GM21528 (cell line): ENCODE results near the gene YRDC.

Experiments
- ATAC-seq: cut with Tn5 transposase; IDR thresholded peaks from one replicate; pipeline ENCODE4 v1.9.1; 2021; ENCODE audit warnings: mild to moderate bottlenecking, moderate library complexity; ENCODE audit not compliant: unreplicated experiment, low FRiP score

Gene YRDC

GRCh38 chr1:37822906-37823815, 15.2 kb upstream of the YRDC start:
- ATAC-seq: no peak

DNA sequence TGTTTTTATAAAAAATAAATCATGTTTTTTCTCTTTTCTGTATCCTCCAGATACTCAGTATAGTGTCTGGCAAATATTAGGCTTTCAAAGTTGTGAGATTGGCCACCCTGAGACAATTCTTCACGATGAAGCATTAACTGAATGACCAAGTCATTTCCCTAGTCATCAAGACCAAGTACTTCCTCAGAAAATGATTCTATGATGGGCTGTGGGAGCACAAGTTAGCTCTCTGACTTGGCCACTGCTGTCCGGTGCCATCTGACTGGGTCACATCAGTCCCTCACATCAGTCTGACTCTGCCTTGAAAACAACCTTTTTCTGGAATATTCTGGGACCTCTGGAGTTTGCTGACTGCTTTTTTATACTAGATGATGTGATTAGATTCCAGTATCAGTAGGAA, 13.5 kb upstream of the YRDC start:
- ATAC-seq: no peak

- ATAC-seq: no peak
Measured at GRCh38 chr1:37817481-37817880, 9.5 kb upstream of the YRDC start.

DNA sequence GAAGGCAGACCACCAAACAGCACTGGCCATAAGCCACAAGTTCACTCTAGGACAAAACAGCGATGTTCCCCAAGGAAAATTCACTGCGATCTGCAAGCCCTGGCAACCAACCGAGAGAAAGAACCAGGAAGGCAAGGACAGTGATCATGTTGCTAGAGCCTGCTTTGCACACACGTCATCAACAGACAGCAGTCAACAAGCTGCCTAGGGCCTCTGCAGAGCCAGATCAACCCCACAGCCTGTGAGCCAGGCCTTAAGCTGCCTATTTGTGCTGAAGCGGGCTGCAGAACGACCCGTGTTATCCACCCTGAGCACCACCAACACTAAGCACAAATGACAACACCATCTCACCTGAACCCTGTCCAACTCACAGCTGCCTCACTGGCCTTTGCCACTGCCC, 6.2 kb upstream of the YRDC start:
- ATAC-seq: no peak

GRCh38 chr1:37813529-37814145, 5.6 kb upstream of the YRDC start:
- ATAC-seq: no peak

DNA sequence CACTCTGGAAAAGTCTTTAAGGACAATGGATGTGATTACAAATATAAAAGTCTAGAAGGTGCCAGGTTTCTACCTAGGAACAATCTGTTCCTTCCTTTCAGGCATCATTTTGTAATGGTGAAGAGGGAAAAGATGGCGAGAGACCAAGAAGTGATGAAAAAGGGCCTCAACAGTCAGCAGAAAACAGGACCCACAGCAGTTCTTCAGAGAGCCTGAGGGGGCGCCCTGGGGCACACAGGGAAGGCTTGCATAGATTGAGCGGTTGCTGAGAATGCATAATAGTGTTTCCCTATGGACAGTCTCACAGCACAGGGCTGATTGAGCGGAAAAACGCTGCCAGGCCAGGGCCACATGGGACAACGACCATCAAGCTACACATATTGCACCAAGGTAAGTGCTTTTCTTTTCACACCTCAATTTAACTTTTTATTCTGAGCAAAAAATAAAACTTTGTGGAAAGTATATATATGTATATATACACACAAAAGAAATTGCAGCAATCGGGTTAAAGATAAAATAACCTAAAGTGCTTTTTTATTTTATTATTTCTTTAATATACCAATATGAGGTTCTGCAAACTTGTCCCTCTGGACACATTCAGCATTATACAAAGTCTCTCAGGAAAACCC, 3.1 kb upstream of the YRDC start:
- no peak for ATAC-seq

DNA sequence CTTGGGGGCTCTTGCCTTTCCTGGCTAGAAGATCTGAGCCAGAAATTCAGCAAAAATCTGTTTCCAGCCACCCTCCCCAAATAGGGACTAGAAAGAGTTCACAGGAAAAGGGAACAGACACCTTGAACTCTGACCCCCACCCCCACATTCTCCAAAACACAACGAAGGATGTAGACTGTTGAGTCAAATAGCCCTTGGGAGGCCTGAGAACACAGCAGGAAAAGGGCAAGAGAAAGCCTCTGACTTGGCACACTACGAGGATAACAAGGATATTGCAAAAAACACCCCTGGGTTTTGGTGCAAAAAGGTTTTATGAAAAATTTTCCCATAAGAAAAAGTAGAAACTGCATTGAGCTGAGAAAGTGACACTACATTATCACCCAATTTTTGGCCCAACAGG, 1.9 kb upstream of the YRDC start:
- ATAC-seq: no peak

DNA sequence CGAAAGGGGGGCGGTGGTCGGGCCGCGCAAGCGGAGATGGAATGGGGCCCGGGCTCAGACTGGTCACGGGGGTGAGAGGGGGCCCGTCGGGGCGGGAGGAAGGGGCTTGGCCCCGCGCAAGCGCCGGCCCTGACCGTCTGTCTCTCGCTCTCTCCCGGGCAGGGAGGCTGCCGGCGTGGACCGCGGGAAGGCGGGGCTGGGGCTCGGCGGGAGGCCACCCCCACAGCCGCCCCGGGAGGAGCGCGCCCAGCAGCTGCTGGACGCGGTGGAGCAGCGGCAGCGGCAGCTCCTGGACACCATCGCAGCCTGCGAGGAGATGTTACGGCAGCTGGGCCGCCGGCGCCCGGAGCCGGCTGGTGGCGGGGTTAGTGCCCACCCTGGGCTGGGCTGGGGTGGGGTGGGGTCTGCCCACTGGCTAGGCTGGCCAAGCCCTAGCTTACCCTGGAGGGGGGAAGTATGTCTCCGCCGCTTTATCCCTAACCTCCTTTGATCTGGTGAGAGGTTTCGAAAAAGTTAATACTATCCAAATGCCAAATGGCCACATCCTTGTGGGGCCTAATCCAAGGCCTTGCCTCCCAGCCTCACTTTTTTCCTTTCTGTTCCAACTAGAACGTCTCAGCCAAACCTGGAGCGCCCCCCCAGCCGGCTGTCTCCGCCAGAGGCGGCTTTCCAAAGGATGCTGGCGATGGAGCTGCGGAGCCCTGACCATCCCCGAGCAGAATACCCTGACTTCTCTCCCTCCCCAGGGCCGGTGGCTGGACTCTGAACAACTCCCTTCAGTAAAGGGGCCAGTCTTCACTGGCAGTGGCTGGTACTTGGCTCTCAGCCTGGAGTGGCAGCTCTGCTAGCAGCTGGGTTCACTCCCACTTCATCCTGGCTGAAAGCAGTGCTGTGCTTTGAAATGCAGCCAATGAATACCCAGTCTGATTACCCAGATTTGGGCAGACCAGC, 636 bp upstream of the YRDC start:
- ATAC-seq: peak; percentile 40

- ATAC-seq: no peak
Measured at GRCh38 chr1:37807220-37807554, 821 bp downstream of the YRDC start.

DNA sequence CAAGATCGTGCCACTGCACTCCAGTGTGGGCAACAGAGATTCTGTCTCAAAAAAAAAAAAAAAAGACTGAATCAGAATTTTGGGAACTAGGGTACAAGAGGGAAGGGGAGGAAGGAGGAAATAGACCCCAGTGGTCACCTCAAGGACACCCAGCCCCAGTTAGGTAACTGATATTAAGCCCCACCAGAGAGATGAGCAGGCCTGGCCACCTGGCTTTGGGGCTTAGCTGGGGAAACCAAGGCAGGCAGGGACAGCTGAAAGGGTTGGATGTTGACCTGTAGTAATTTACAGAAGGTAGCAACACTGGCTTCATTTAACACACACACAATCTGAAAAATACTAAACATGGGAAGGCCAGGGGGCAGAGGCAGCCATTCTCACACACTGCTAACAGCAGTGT, 5.6 kb downstream of the YRDC start:
- ATAC-seq: no peak

DNA sequence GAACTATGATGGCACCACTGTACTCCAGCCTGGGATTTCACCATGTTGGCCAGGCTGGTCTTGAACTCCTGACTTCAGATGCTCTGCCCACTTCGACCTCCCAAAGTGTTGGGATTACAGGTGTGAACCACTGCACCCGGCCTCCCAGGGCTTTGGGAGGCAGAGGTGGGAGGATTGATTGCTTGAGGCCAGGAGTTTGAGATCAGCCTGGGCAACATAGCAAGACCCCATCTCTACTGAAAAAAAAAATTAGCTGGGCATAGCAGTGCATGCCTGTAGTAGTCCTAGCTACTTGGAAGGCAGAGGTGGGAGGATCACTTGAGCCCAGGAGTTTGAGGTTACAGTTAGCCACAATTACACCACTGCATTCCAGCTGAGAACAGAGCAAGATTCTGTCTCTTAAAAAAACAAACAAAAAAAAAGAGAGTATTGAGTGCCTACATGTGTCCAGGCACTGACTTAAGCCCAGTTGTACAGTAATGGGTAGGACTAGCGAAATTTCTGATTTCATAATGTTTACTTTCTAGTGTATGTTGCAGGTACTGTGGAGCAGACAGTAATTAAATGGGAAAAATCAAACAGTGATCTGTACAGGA, 10.2 kb downstream of the YRDC start:
- no peak for ATAC-seq

GRCh38 chr1:37795340-37796125, 12.5 kb downstream of the YRDC start:
- ATAC-seq: no peak

GRCh38 chr1:37794372-37795339, 13.4 kb downstream of the YRDC start:
- no peak for ATAC-seq

GRCh38 chr1:37793773-37794371, 14.1 kb downstream of the YRDC start, which contains the start of gene MANEAL:
Gene MANEAL (plus strand): TSS chr1:37793847. CDS start chr1:37794183, 336 bp downstream.
- ATAC-seq: no peak

DNA sequence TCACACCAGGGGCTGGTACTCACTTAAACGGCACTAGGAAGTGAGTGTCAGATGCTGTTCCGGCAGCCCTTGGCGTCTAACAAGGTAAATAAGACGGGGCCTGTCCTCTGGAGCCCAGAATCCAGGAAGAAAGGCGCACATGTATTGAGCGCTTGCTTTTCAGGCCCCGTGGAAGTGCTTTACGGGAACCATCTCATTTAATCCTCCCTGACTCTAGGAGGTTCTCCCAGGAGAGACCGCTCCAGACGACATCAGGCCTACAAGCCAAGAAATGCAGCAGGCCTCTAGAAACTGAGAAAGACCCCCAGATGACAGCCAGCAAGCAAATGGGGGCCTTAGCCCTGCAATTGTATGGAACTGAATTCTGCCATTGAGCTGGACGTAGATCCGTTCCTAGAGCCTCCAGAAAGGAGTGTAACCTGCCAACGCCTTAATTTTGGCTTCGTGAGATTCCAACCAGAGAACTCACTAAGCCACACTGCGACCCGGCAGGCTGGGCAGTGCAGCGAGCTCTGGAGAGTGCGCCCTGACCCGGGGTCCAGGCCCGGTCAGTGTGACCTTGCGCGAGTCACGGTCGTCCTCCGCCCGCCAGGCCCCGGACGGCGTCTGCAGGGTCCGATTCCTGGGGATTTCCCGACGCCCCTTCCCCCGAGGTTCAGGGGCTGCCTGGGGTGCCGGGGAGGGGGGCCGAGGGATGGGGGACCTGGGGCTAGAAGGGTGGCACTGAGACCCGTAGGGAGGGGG, 14.9 kb downstream of the YRDC start:
- no peak for ATAC-seq

DNA sequence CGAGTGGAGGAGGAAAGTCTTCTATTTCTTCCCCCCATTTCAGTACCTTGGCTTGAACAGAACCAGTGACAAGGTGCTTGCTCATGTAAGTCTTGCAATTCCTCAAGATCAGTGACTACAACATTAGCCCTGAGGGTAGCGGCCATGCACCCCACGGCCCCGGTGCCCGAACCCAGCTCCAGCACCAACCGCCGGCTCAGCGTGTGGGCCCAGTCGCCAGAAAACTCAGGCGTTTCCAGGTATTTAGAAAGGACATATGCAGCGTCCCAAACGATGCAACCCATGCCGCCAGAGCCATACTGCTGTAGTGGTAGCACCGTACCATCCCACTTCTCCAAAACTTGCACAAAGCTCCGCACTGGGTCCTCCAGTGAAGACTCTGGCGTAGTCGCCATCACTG, 25.5 kb downstream of the YRDC start:
- no peak for ATAC-seq

DNA sequence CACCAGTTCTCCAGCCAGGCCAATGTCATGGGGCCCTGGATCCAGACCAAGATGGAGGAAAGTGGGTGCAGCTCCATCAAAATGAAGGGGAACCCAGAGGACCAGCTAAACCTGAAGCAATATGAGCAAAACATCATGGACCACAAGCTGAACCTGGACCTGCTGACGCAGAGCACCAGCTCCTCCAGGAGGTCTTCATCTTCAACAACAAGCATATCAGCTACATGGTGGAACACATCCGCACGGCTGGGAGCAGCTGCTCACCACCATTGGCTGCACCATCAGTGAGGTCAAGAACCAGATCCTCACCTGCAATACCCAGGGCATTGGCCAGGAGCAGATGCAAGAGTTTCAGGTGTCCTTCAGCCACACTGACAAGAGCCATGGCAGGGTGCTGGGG, 29.4 kb downstream of the YRDC start:
- ATAC-seq: no peak
